COLO668 (cell line): ENCODE results near the gene TRIM39.
"Not testable (repeated sequence)": the region's sequence is repeated elsewhere in the genome, so short reads cannot be mapped to it uniquely, and the experiment has no call there.

ENCODE experiments used
- DNase-seq: peaks from one replicate; lab custom pipeline; 2025; ENCODE audit not compliant: unreplicated experiment; lab: John Stamatoyannopoulos, UW

The TRIM39 gene

GRCh38 chr6:30361661-30362060 lies 34.9 kb downstream of the TRIM39 start:
- DNase-seq = no peak

- no peak for DNase-seq
These were observed 36.7 kb downstream of the TRIM39 start for GRCh38 chr6:30363459-30363858.

- DNase-seq = no peak
These were observed 37.9 kb downstream of the TRIM39 start for GRCh38 chr6:30364591-30364990.

- not testable (repeated sequence) for DNase-seq
These were observed 42.6 kb downstream of the TRIM39 start for GRCh38 chr6:30369280-30369679.

- DNase-seq = no peak
These were observed 51.7 kb downstream of the TRIM39 start for GRCh38 chr6:30378290-30378937.

GRCh38 chr6:30380464-30380863 lies 53.7 kb downstream of the TRIM39 start:
- no peak for DNase-seq

- no peak for DNase-seq
These were observed 59.4 kb downstream of the TRIM39 start for GRCh38 chr6:30386166-30386565.

GRCh38 chr6:30391240-30391639 lies 64.5 kb downstream of the TRIM39 start:
- DNase-seq = no peak
